ENCODE results near the gene RPRD1B.

RPRD1B gene

GRCh38 chr20:38085026-38085425, 51.5 kb downstream of the RPRD1B start:
- Histone ChIP-seq H3K9me2 (ENCODE audit: low read depth, low read length) (no peaks in the 10 kb centered on the region), H3K4me3 (ENCODE audit: low read depth, low read length, poor library complexity, severe bottlenecking) (no peak overlapping the region), H3K27ac (ENCODE audit: low read depth, low read length, poor library complexity, severe bottlenecking) (no peak overlapping the region), H2AFZ (ENCODE audit: low read length) (no peak overlapping the region), H3F3A (ENCODE audit: insufficient read depth, low read length) (no peaks in the 10 kb centered on the region), H3K9me3 (ENCODE audit: low read length) (0 out of 2 replicates have a peak, but pooled peaks cover 2% of the 10 kb centered on the region), H3K9ac (ENCODE audit: low read length) (no peak overlapping the region), H3K36me3 (ENCODE audit: insufficient read depth, low read length) (peaks cover 97% of the 10 kb centered on the region), H3K4me1 (ENCODE audit: insufficient read depth, low read length, severe bottlenecking) (no peaks in the 10 kb centered on the region), H4K20me1 (ENCODE audit: insufficient read depth, low read length) (no peaks in the 10 kb centered on the region), H3K79me2 (ENCODE audit: insufficient read depth, low read length) (peaks cover 6% of the 10 kb centered on the region), H3K4me2 (ENCODE audit: low read length) (no peak overlapping the region), H3K27me3 (ENCODE audit: insufficient read depth, low read length) (no peaks in the 10 kb centered on the region)
- TF ChIP-seq EZH2 (IDR thresholded peaks at IDR 0.05; ENCODE audit: borderline replicate concordance, low read length), result no peak
- TF ChIP-seq CTCF (IDR thresholded peaks at IDR 0.05; ENCODE audit: low read length), result no peak

GRCh38 chr20:38089500-38089899, 56.0 kb downstream of the RPRD1B start:
- Histone ChIP-seq H3K36me3 (ENCODE audit: insufficient read depth, low read length) (peaks cover 80% of the 10 kb centered on the region), H3K27ac (ENCODE audit: low read depth, low read length, poor library complexity, severe bottlenecking) (no peak overlapping the region), H3K4me2 (ENCODE audit: low read length) (no peak overlapping the region), H3K9ac (ENCODE audit: low read length) (no peak overlapping the region), H3K79me2 (ENCODE audit: insufficient read depth, low read length) (no peaks in the 10 kb centered on the region), H3K4me1 (ENCODE audit: insufficient read depth, low read length, severe bottlenecking) (peaks cover 21% of the 10 kb centered on the region), H3K9me3 (ENCODE audit: low read length) (no peaks in the 10 kb centered on the region), H3F3A (ENCODE audit: insufficient read depth, low read length) (no peaks in the 10 kb centered on the region), H4K20me1 (ENCODE audit: insufficient read depth, low read length) (no peaks in the 10 kb centered on the region), H3K4me3 (ENCODE audit: low read depth, low read length, poor library complexity, severe bottlenecking) (no peak overlapping the region), H3K27me3 (ENCODE audit: insufficient read depth, low read length) (no peaks in the 10 kb centered on the region), H3K9me2 (ENCODE audit: low read depth, low read length) (no peaks in the 10 kb centered on the region), H2AFZ (ENCODE audit: low read length) (no peak overlapping the region)
- TF ChIP-seq CTCF (IDR thresholded peaks at IDR 0.05; ENCODE audit: low read length) (no peak), EZH2 (IDR thresholded peaks at IDR 0.05; ENCODE audit: borderline replicate concordance, low read length) (no peak)

GRCh38 chr20:38090061-38090460, 56.5 kb downstream of the RPRD1B start:
- Histone ChIP-seq H3K4me2 (ENCODE audit: low read length) (no peak overlapping the region), H3K79me2 (ENCODE audit: insufficient read depth, low read length) (no peaks in the 10 kb centered on the region), H4K20me1 (ENCODE audit: insufficient read depth, low read length) (no peaks in the 10 kb centered on the region), H2AFZ (ENCODE audit: low read length) (no peak overlapping the region), H3K27ac (ENCODE audit: low read depth, low read length, poor library complexity, severe bottlenecking) (no peak overlapping the region), H3K9me2 (ENCODE audit: low read depth, low read length) (no peaks in the 10 kb centered on the region), H3K4me1 (ENCODE audit: insufficient read depth, low read length, severe bottlenecking) (peaks cover 24% of the 10 kb centered on the region), H3K27me3 (ENCODE audit: insufficient read depth, low read length) (no peaks in the 10 kb centered on the region), H3K9ac (ENCODE audit: low read length) (no peak overlapping the region), H3K36me3 (ENCODE audit: insufficient read depth, low read length) (peaks cover 74% of the 10 kb centered on the region), H3K4me3 (ENCODE audit: low read depth, low read length, poor library complexity, severe bottlenecking) (no peak overlapping the region), H3K9me3 (ENCODE audit: low read length) (no peaks in the 10 kb centered on the region), H3F3A (ENCODE audit: insufficient read depth, low read length) (no peaks in the 10 kb centered on the region)
- TF ChIP-seq EZH2 (IDR thresholded peaks at IDR 0.05; ENCODE audit: borderline replicate concordance, low read length) (no peak), CTCF (IDR thresholded peaks at IDR 0.05; ENCODE audit: low read length) (no peak)

Data from OCI-LY1 (cell line).